GM21526 (cell line): ENCODE data around the gene B3GNT8.
"Not testable (repeated sequence)": the region's sequence is repeated elsewhere in the genome, so short reads cannot be mapped to it uniquely, and the experiment has no call there.

ENCODE experiments used
- ATAC-seq: cut with Tn5 transposase; IDR thresholded peaks from one replicate; pipeline ENCODE4 v1.9.1; 2021; ENCODE audit warnings: moderate library complexity; ENCODE audit not compliant: unreplicated experiment, low FRiP score

Gene B3GNT8

GRCh38 chr19:41437944-41438574, 10.9 kb upstream of the B3GNT8 start:
- ATAC-seq, result no peak

- ATAC-seq, result no peak
Measured at GRCh38 chr19:41436674-41436951, 9.4 kb upstream of the B3GNT8 start.

- ATAC-seq, result no peak
Measured at GRCh38 chr19:41435936-41436673, 8.9 kb upstream of the B3GNT8 start.

GRCh38 chr19:41435376-41435775, 8.2 kb upstream of the B3GNT8 start:
- ATAC-seq, result not testable (repeated sequence)

- no peak for ATAC-seq
Measured at GRCh38 chr19:41434450-41434849, 7.3 kb upstream of the B3GNT8 start.

- ATAC-seq, result no peak
Measured at GRCh38 chr19:41433171-41433570, 6.0 kb upstream of the B3GNT8 start.

- no peak for ATAC-seq
Measured at GRCh38 chr19:41431426-41432386, 4.5 kb upstream of the B3GNT8 start.

GRCh38 chr19:41430922-41431321, 3.7 kb upstream of the B3GNT8 start:
- no peak for ATAC-seq

GRCh38 chr19:41428481-41428859, 1.3 kb upstream of the B3GNT8 start:
- ATAC-seq, result no peak

- no peak for ATAC-seq
Measured at GRCh38 chr19:41427647-41428480, 690 bp upstream of the B3GNT8 start.

- ATAC-seq, result no peak
Measured at GRCh38 chr19:41426116-41426841, 895 bp downstream of the B3GNT8 start.

- ATAC-seq, result no peak
Measured at GRCh38 chr19:41425174-41426115, 1.7 kb downstream of the B3GNT8 start.

GRCh38 chr19:41424335-41425173, 2.6 kb downstream of the B3GNT8 start:
- ATAC-seq, result no peak

- ATAC-seq, result no peak
Measured at GRCh38 chr19:41422955-41423354, 4.2 kb downstream of the B3GNT8 start.

GRCh38 chr19:41422456-41422855, 4.7 kb downstream of the B3GNT8 start:
- no peak for ATAC-seq

- ATAC-seq, result no peak
Measured at GRCh38 chr19:41421973-41422372, 5.2 kb downstream of the B3GNT8 start.

GRCh38 chr19:41421314-41421713, 5.9 kb downstream of the B3GNT8 start:
- ATAC-seq, result no peak
